NCI-H2029 (cell line): ENCODE results near the gene SHC2.
"Not testable (repeated sequence)": the region's sequence is repeated elsewhere in the genome, so short reads cannot be mapped to it uniquely, and the experiment has no call there.

Experiments used
- DNase-seq: peaks from one replicate; lab custom pipeline; 2025; lab: John Stamatoyannopoulos, UW

The SHC2 gene

DNA sequence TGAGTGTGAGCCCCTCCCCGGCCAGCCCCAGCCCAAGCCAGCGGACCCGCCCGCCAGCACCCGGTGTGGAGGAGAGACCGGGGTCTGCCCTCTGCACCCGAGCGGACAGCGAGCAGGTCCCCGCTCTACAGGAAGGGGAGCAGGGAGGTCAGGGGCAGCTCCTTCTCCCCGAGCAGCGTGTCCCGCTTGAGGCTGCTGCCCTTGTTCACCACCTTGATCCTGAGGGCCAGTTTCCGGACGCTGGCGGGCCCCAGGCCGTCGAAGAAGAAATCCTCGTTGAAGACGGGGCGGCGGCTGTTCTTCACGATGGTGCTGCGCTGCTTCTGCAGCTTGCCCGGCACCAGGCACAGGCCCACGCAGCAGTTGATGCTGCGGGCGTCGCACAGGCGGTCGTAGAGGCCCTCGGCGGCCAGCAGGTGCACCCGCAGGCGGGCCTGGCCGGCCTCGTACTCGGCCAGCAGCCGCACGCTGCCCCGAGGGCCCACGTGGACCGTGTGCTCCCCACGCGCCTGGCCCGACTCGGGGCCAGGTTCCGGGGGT is 53.8 kb downstream of the SHC2 start:
- DNase-seq = no peak

DNA sequence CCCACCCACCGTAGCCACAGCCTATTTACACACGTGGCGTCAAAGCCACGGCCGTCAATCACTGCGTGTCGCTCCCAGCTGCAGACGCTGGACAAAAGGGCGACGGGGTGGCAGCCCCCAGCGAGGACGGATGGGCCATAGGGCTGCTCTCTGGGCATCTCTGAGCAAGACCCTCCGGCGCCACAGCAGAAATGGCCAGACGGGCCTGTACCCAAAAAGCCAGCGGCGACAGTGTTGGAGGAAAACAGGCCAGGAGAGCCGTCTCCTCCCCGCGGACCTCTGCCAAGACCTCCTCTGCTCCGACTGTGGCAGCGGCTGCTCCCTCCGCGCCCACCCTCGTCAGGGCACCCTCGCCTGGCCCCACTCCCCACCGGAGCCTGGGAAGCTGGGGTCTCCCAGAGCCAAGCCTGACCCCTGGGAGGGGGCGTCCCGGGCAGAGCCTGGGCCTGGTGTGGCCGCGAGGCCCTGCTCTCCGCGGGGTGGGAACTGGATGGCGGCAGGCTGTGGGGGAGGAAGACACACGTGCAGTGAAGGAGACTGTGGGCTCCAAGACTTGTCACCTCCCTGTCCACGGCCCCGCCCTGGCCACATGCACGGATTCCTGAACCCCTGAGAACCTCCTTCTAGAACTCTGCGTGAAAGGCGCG is 54.6 kb downstream of the SHC2 start:
- DNase-seq = no peak

DNA sequence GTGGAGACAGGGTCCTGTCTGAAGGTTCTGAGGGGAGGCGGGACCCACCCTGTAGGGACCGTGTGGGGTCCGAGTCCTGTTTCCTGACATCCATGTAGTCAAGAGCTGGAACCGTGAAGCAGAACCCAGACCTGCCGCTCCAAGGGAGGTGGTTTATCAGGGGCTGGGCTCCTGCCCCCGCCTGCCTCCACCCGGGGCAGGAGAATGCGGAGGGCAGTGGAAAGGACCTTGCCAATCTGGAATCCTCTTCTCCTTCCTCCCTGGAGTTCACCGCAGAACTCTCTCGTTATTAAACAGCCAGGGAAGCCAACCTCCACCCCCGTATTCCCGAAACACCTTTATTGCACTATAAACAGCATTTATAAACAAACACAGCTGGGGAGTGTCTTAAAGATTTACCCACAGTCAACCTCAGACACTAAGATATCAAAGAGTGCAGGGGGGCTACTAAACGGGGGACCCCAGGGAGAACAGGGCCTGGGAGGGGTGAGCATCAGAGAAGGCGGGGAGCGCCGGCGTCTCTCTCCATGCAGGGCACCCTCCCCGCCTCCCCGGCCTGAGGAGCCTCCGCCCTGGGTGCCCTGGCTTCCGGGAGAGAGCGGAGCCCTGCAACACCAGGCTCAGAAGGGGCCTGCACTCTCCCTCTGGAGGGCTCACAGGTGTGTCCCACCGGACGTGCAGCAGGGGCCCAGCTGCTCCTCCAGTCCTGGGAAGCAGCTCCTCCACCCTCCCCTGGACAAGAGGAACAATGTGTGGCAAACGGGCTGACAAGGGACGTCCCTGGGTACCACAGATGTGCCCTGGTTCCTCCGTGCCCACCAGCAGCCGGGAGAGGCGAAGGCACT is 55.5 kb downstream of the SHC2 start:
- DNase-seq = no peak

DNA sequence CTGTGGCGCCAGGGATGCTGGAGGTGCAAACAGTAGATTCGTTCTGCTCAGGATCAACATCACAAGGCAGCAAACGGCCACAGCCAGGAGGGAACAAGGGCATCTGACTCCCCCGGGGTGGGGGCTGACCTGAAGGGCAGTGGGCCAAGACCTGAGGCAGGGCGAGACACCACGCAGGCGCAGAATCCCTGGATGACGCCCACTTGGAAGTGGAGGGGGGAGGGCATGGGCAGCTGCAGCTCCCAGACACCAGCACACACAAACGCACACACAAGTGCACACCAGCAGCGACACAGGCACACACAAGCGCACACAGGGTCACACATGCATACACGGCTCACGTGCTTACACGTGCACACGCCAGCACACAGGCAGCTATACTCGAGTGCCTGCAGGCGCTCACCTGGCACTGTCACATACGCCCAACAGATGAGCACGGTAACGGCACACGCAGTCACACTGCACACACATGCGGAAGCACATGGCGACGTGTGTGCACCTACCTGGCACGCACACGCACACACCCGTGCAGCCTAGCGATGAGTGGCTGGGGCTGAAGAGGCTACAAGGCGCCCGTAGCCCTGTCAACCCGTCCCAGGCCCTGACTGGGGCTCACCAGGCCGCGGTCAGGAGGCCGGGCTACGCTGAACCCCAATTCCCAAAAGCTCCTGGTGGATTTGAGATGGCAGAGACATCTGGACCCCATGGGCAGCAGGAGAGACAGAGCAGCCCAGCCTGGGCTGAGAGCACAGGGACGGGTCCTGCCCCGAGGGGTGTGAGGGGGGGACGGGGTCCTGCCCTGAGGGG is 57.4 kb downstream of the SHC2 start:
- DNase-seq = peak; percentile 65

DNA sequence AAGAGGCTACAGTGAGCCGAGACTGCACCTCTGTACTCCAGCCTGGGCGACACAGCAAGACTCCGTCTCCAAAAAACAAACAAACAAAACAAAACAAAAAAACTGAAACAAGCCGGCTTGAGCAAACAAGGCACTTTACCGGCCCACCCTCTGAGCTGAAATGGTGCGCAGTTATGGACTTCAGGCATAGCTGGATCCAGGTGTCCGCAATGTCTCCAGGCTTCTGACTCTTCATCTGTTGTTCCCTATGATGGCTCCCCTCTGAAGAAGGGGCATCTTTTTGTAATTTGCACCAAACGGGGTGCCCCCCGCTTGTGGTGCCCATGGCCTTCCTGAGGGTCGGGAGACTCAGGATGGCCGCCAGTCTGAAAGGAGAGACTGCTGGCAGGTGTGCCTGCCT is 58.0 kb downstream of the SHC2 start:
- no peak for DNase-seq

GRCh38 chr19:401866-402511 is 58.8 kb downstream of the SHC2 start:
- no peak for DNase-seq

DNA sequence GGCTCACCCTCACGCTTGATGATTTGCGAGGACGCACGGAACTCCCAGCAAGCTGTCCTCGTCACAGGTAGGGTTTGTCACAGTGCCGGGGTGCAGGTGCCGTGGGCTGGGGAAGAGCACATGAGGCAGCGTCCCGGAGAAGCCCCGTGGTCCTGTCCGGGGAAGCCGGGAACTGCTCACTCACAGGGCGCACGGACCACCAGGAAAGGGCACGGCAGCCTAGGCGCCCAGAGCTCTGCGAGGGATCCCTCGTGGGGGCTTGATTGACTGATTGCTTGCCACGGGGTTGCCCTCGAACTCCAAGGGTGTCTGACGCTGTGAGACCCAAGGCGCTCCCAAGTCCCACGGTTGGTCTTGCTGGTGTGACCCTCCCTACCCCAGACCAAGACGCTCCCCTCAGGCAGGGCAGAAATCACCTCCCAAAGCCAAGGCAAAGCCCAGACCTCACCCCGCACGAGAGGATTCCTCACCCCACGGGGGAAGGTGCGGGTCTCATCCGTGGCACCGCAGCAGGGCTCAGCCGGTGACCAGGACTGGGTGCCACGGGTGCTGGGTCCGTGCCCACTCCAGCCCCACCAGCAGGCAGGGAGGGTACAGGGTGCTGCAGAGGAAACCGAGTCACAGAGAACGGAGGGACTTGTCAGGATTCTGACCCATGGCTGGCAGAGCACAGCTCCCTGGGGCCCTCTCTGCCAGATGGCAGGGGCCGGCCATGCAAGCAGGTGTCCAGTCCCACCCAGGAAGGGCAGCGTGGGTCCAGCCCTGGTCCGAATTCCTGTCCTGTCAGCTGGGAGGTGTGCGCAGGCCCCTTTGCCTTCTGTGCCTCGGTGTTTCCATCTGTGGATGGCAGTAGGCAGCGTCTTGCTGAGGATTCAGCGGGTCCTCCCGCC is 59.6 kb downstream of the SHC2 start:
- no peak for DNase-seq

- no peak for DNase-seq
These were observed 61.5 kb downstream of the SHC2 start for GRCh38 chr19:399370-399769.

- no peak for DNase-seq
These were observed 62.1 kb downstream of the SHC2 start for GRCh38 chr19:398719-399118.

DNA sequence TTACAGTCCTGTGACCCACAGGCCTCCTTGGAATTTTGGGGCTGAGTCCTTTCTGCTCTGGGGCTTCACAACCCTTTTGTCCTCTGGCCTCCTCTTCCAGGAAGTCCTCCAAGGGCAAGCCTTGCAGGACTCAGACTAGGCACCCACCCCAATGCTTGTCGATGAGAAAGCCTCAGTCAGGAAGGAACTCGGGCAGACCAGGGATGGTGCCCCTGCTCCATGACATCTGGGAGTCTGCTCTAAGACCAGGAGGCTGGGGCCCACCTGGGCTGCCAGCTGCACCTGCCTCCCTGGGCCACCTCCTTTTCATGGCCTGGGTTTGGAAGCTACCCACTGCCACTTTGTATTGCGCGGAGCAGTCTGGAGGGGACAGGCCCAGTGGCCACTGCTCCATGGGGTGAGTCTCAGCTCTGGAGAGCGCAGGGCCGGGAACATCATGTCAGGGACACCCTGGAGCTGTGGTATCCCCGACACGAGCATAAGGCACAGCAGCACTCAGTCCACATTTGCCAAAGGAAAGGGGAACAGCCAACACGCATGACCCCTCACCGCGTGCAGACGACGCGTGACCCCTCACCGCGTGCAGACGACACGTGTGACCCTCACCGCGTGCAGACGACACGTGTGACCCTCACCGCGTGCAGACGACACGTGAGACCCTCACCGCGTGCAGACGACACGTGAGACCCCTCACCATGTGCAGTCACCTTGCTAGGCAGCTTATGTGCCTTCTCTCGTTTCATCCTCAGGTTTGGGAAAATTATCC is 62.7 kb downstream of the SHC2 start:
- no peak for DNase-seq

- DNase-seq = no peak
These were observed 63.5 kb downstream of the SHC2 start for GRCh38 chr19:397321-397720.

GRCh38 chr19:395467-395866 is 65.4 kb downstream of the SHC2 start:
- no peak for DNase-seq

GRCh38 chr19:394857-395256 is 66.0 kb downstream of the SHC2 start:
- not testable (repeated sequence) for DNase-seq

DNA sequence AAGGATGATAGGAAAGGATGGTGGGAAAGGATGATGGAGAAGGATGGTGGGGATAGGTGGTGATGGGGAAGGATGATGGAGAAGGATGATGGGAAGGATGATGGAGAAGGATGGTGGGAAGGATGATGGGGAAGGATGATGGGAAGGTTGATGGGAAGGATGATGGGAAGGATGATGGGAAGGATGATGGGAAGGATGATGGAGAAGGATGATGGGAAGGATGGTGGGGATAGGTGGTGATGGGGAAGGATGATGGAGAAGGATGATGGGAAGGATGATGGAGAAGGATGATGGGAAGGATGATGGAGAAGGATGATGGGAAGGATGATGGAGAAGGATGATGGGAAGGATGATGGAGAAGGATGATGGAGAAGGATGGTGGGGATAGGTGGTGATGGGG is 67.3 kb downstream of the SHC2 start:
- not testable (repeated sequence) for DNase-seq

DNA sequence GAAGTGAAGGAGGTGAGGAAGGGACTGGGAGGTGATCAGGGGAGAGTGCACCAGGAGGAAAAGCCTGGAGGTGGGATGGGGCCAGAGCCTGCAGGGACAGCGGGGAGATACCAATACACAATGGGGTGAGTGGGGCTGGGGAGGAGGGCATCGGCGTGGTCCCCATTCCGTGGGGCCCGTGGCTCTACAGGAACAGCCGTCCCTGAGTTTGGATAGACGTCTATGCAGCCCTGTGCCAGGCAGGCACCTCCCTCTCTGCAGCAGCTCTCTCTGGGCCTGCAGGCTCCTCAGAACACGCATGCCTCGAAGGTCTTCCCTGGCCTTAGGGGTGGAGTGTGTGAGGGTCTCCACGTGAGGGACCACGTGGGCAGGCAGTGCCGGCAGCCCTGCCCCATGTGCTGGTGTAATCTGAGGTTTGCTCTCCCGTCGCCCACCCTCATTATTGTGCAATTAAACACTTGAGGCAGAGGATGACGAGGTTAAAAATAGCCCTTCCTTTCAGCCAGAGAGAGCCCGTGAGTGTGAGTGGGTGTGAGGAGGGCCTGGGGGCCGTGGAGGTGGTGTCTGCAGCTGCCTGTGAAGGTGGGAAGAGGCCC is 68.4 kb downstream of the SHC2 start:
- DNase-seq = no peak

GRCh38 chr19:391726-392374 is 69.0 kb downstream of the SHC2 start:
- no peak for DNase-seq

DNA sequence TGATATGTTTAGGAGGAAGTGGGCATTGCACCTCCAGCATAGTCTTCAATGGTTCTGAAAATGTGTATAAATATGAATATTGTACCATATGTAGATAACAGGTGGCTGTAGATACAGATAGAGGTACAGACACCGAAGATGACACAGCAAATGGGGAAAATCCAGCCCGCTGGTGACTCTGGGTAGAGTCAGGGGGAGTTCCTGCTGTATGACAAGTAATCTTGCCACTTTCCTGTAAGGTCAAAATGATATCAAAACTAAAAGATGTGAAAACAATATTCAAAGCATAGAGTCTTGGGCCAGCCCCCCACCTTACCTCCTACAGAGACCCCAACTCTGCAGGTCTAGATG is 69.7 kb downstream of the SHC2 start:
- no peak for DNase-seq

DNA sequence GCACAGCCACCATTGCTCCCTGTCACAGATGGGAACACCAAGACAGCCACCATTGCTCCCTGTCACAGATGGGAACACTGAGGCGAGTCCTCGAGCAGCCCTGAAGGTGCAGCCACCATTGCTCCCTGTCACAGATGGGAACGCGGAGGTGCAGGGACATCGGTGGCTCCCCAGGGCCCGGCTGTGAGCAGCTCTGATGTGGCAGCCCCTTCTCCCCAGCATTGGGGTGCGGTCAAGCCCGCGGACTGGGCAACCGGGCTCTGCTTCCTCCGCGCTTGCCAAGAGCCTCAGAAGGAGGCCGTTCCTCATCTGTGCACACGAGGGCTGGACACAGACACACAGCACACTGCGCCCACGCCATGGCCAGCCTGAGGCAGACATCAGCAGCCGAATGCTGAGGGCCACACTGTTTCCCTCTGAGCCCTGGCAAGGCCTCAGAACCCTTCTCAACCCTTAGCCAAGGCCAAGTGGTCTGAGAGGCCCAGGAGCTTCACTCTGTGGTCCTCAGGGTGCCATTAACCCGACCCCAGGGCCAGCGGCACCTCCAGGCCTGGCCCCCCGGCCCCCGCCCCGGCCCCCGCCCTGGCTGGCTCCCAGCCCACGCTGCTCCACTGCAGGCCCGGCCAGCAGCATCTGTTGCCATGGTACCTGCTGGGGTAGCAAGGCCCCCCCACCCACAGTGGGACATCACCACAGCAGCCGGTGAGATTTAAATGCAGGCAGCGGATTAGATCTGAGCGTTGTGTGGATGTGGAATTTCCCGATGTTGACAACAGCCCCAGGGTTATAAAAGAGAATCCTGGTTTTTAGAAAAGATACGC is 70.2 kb downstream of the SHC2 start:
- DNase-seq = no peak

DNA sequence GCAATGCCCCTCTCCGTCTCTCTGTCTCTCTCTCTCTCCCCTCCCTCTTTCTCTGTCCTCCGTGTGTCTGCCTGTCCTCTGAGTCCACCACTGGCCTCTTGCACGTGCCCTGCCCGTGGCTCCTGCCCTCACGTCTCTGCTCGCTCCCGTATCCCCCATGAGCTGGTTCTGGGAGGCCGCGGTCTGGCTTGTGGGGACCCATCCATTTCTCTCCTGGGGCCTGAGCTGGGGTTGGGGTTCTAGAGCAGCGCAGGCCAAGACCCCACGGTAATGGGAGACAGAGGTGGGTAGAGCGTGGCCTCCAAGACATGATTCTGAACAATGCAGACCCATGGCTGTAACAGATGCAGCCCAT is 70.9 kb downstream of the SHC2 start:
- DNase-seq = no peak
